PC-9 (cell line): ENCODE results near the gene TBC1D13.

Source experiments
- EZH2 ChIP-seq: fragments of 200-600 bp; sonication (generic); IDR thresholded peaks from 2 replicates; pipeline ENCODE4 v1.8.0; 2017; ENCODE audit warnings: antibody characterized with exemption, low read depth
- TF ChIP-seq, protein P1 (sequence below): fragments of 200-600 bp; sonication (generic); conservative IDR thresholded peaks from 2 replicates; pipeline ENCODE4 v1.6.1; 2017; ENCODE audit warnings: mixed run types, antibody characterized with exemption, mild to moderate bottlenecking, moderate library complexity

DNA sequence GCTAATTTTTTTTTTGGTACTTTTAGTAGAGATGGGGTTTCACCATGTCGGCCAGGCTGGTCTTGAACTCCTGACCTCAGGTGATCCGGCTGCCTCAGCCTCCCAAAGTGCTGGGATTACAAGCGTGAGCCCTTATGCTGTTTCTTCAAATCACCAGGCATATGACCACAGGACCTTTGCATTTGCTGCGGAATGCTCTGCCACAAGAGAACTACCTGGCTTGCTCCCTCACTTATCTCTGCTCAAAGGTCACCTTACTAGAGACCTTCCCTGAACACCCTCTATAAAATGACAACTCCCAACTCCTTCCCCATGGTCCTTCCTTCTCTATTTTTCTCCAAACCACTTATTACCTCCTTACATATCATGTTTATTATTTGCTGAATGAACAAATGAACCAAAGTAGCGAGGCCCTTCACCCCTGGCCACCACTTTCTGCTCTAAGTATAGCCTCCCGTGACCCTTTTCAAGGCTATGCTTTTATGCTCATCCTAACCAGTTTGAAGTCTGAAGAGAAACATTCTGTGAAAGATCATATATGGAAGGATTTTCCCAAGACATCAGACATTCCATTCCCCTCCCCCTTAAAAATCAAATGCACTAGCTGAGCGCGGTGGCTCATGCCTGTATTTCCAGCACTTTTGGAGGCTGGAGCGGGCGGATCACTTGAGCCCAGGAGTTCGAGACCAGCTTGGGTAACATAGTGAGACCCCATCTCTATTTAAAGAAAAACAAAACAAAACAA lies 16.6 kb upstream of the TBC1D13 start:
- TF ChIP-seq, protein P1, sequence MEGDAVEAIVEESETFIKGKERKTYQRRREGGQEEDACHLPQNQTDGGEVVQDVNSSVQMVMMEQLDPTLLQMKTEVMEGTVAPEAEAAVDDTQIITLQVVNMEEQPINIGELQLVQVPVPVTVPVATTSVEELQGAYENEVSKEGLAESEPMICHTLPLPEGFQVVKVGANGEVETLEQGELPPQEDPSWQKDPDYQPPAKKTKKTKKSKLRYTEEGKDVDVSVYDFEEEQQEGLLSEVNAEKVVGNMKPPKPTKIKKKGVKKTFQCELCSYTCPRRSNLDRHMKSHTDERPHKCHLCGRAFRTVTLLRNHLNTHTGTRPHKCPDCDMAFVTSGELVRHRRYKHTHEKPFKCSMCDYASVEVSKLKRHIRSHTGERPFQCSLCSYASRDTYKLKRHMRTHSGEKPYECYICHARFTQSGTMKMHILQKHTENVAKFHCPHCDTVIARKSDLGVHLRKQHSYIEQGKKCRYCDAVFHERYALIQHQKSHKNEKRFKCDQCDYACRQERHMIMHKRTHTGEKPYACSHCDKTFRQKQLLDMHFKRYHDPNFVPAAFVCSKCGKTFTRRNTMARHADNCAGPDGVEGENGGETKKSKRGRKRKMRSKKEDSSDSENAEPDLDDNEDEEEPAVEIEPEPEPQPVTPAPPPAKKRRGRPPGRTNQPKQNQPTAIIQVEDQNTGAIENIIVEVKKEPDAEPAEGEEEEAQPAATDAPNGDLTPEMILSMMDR = no peak
- no peak for TF ChIP-seq EZH2
